ENCODE data around the gene KRT34. TPM values are rescaled to one million over a fixed set of nuclear protein-coding genes. Genes with fewer than 3 reads are reported as not detected.
"Not testable (repeated sequence)": the region's sequence is repeated elsewhere in the genome, so short reads cannot be mapped to it uniquely, and the experiment has no call there.

Gene KRT34
- total RNA-seq, 1 donor from 2014 or later = 15.1 TPM

GRCh38 chr17:41351177-41351576 lies 30.9 kb downstream of the KRT34 start:
- H3K4me3 ChIP-seq (ENCODE audit: low read depth, low read length) = no peak overlapping the region
- no peak for DNase-seq (ENCODE audit: low read depth)
- no peak for TF ChIP-seq CTCF (conservative IDR thresholded peaks at IDR 0.05; ENCODE audit: low read depth, low read length)

- not testable (repeated sequence) for DNase-seq (ENCODE audit: low read depth); H3K4me3 ChIP-seq (ENCODE audit: low read depth, low read length)
Observed at GRCh38 chr17:41350381-41350878, 31.7 kb downstream of the KRT34 start, which contains the start of gene KRT33A. Gene KRT33A (minus strand): TSS chr17:41350828. CDS start chr17:41350767, 61 bp downstream.

GRCh38 chr17:41347869-41348760 lies 34.0 kb downstream of the KRT34 start:
- no peak for TF ChIP-seq CTCF (conservative IDR thresholded peaks at IDR 0.05; ENCODE audit: low read depth, low read length)
- H3K4me3 ChIP-seq (ENCODE audit: low read depth, low read length) = no peak overlapping the region
- DNase-seq (ENCODE audit: low read depth) = no peak

- H3K4me3 ChIP-seq (ENCODE audit: low read depth, low read length); DNase-seq (ENCODE audit: low read depth): not testable (repeated sequence)
Observed at GRCh38 chr17:41346421-41346820, 35.7 kb downstream of the KRT34 start.

GRCh38 chr17:41345992-41346391 lies 36.1 kb downstream of the KRT34 start:
- TF ChIP-seq CTCF (conservative IDR thresholded peaks at IDR 0.05; ENCODE audit: low read depth, low read length) = no peak
- no peak for DNase-seq (ENCODE audit: low read depth)
- no peak overlapping the region for H3K4me3 ChIP-seq (ENCODE audit: low read depth, low read length)

GRCh38 chr17:41343029-41343428 lies 39.1 kb downstream of the KRT34 start:
- no peak for DNase-seq (ENCODE audit: low read depth)
- TF ChIP-seq CTCF (conservative IDR thresholded peaks at IDR 0.05; ENCODE audit: low read depth, low read length) = no peak
- H3K4me3 ChIP-seq (ENCODE audit: low read depth, low read length) = no peak overlapping the region

- TF ChIP-seq CTCF (conservative IDR thresholded peaks at IDR 0.05; ENCODE audit: low read depth, low read length) = no peak
- DNase-seq (ENCODE audit: low read depth) = no peak
- H3K4me3 ChIP-seq (ENCODE audit: low read depth, low read length) = no peak overlapping the region
Observed at GRCh38 chr17:41340934-41341861, 40.9 kb downstream of the KRT34 start.

All from epithelial cell of proximal tubule (primary cell).